ENCODE measurements around the gene FAM169A.

DNA sequence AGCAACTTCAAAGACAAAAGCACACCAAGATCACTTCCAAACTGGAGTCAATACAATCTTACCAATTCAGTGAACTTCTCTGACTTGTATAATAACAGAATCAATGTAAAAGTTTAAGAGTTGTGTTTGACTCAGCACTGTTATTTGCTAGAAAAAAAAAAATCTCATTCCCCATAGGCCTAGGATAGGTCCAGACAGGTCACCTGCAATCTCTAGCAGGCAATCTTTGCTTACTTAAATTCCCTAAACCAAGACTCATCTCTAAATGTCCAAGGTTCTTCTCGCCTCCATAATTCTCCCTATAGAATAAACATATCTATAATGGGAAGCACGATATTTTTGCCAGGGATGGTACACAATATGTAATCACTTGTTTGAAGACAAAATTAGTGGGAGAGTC is 2.5 kb downstream of the FAM169A start:
- no peak for TF ChIP-seq SUZ12 (IDR thresholded peaks at IDR 0.05)
- TF ChIP-seq PKNOX1 (IDR thresholded peaks at IDR 0.05): no peak
- TF ChIP-seq SP1 (IDR thresholded peaks at IDR 0.05): no peak
- TF ChIP-seq HDGF (IDR thresholded peaks at IDR 0.05; ENCODE audit: borderline replicate concordance): no peak
- TF ChIP-seq ELF4 (IDR thresholded peaks at IDR 0.05): no peak
- no peak for TF ChIP-seq L3MBTL2 (conservative IDR thresholded peaks at IDR 0.05)
- no peak for TF ChIP-seq LEF1 (IDR thresholded peaks at IDR 0.05; ENCODE audit: borderline replicate concordance)

Data from HEK293T (cell line).